PC-3 (cell line): ENCODE data around the gene COL4A1.

ENCODE experiments used
- CTCF ChIP-seq: fragments of 300-600 bp; sonication (generic); conservative IDR thresholded peaks from 2 replicates; pipeline ENCODE4 v1.5.1; 2017; ENCODE audit warnings: antibody characterized with exemption, low read depth, mild to moderate bottlenecking, low read length
- EZH2phosphoT487 ChIP-seq: fragments of 300-600 bp; sonication (generic); IDR thresholded peaks from 2 replicates; pipeline ENCODE4 v1.6.1; 2018; ENCODE audit warnings: mild to moderate bottlenecking, antibody characterized with exemption, low read length, borderline replicate concordance

GRCh38 chr13:110269509-110270185 lies 37.3 kb downstream of the COL4A1 start:
- TF ChIP-seq CTCF, result no peak
- no peak for TF ChIP-seq EZH2phosphoT487
